ENCODE results near the gene ZNF391.

- no peak for TF ChIP-seq CTCF (conservative IDR thresholded peaks at IDR 0.05; ENCODE audit: low read length)
- no peak for TF ChIP-seq EZH2phosphoT487 (IDR thresholded peaks at IDR 0.05; ENCODE audit: borderline replicate concordance, low read depth, low read length)
Observed at GRCh38 chr6:27448456-27448855, 59.9 kb downstream of the ZNF391 start.
